Endothelial cell of umbilical vein (primary cell): ENCODE data around the gene PPP2R2D. TPM values are rescaled to one million over a fixed set of nuclear protein-coding genes. Genes with fewer than 3 reads are reported as not detected.

Experiments used
- BruUV-seq: library from RNA; stranded (reverse); fragments of 400-500 nt; replicated peaks from 2 replicates; lab custom pipeline; 2021; lab: Mats Ljungman, UMichigan
- CTCF ChIA-PET: fragments of 300-600, 350-600 bp; sonication (Branson Sonifier 250); formaldehyde crosslinking; loops from one replicate; lab custom pipeline; 2021; ENCODE audit warnings: antibody characterized with exemption, inconsistent platforms; lab: Charles Lee
- POLR2A ChIA-PET: fragments of 300-600, 350-600 bp; sonication (Branson Sonifier 250); formaldehyde crosslinking; loops from one replicate; lab custom pipeline; 2021; ENCODE audit warnings: antibody characterized with exemption, inconsistent platforms; lab: Charles Lee
- DNase-seq: peaks from one replicate; pipeline ENCODE4 v3.0.0-alpha.2; 2011; ENCODE audit warnings: low read depth, low spot score
- FAIRE-seq: peaks from 2 replicates; lab custom pipeline; 2011; peaks lifted over from hg19 to GRCh38; lab: Jason Lieb, UNC
- H2AFZ ChIP-seq: 2 replicates; pipeline ENCODE4 v1.6.0; 2012; ENCODE audit warnings: low read depth, low read length, control low read depth, inconsistent platforms
- H3K27ac ChIP-seq: 2 replicates; pipeline ENCODE4 v1.5.1; 2011; ENCODE audit warnings: low read depth, mild to moderate bottlenecking, control low read depth, low read length, moderate library complexity; ENCODE audit not compliant: insufficient read depth
- H3K27me3 ChIP-seq, 2 experiments: 2 replicates each; pipeline versions ENCODE4 v1.6.0 to v1.6.1; 2011; ENCODE audit warnings: low read length in 2 of 2, mixed read lengths in 1 of 2; ENCODE audit not compliant: control insufficient read depth in 2 of 2, insufficient read depth in 2 of 2
- H3K36me3 ChIP-seq, 2 experiments: 2 replicates in 1 of 2; 3 replicates in 1 of 2; pipeline ENCODE4 v1.5.1; 2011; ENCODE audit warnings: low read length in 2 of 2, mild to moderate bottlenecking in 1 of 2, moderate library complexity in 1 of 2; ENCODE audit not compliant: control insufficient read depth in 2 of 2, insufficient read depth in 2 of 2; ENCODE audit errors: extremely low read depth in 1 of 2
- H3K4me1 ChIP-seq: 3 replicates; pipeline ENCODE4 v1.5.1; 2011; ENCODE audit warnings: mild to moderate bottlenecking, low read length; ENCODE audit not compliant: control insufficient read depth, insufficient read depth; ENCODE audit errors: extremely low read depth
- H3K4me2 ChIP-seq: 2 replicates; pipeline ENCODE4 v1.6.1; 2011; ENCODE audit warnings: low read length, control low read depth, mixed read lengths; ENCODE audit not compliant: insufficient read depth
- H3K4me3 ChIP-seq, 3 experiments: fragments of 200-600 bp in 1 of 3; sonication (generic), shearing (Covaris generic) in 1 of 3; replicated peaks in 1 of 3; 2 replicates each; pipeline ENCODE4 v1.5.1; 2011 to 2016; ENCODE audit warnings: control low read depth in 3 of 3, low read length in 3 of 3, mild to moderate bottlenecking in 2 of 3, inconsistent platforms in 1 of 3, low read depth in 1 of 3, moderate library complexity in 1 of 3; ENCODE audit not compliant: insufficient read depth in 1 of 3
- H3K79me2 ChIP-seq: 2 replicates; pipeline ENCODE4 v1.6.0; 2012; ENCODE audit warnings: low read length, inconsistent platforms; ENCODE audit not compliant: control insufficient read depth, insufficient read depth
- H3K9ac ChIP-seq: replicated peaks from 2 replicates; pipeline ENCODE3; 2011; ENCODE audit warnings: low read length, control low read depth; ENCODE audit not compliant: insufficient read depth; ENCODE audit errors: extremely low read depth
- H3K9me1 ChIP-seq: replicated peaks from 3 replicates; pipeline ENCODE4 v1.6.0; 2011; ENCODE audit warnings: mild to moderate bottlenecking, low read length; ENCODE audit not compliant: control insufficient read depth, insufficient read depth; ENCODE audit errors: extremely low read depth
- H3K9me3 ChIP-seq: replicated peaks from 2 replicates; pipeline ENCODE4 v1.5.1; 2012; ENCODE audit warnings: low read length, inconsistent platforms; ENCODE audit not compliant: control insufficient read depth, insufficient read depth
- H4K20me1 ChIP-seq: replicated peaks from 2 replicates; pipeline ENCODE3; 2011; ENCODE audit warnings: mild to moderate bottlenecking, low read length; ENCODE audit not compliant: control insufficient read depth, insufficient read depth; ENCODE audit errors: extremely low read depth
- CTCF ChIP-seq, 2 donors: IDR thresholded peaks; 1 replicate in 1 of 2; 2 replicates in 1 of 2; pipeline ENCODE4 v1.5.1; 2011; ENCODE audit warnings: low read length in 2 of 2, mild to moderate bottlenecking in 2 of 2, moderate library complexity in 2 of 2, control low read depth in 1 of 2, inconsistent platforms in 1 of 2, low read depth in 1 of 2; ENCODE audit not compliant: insufficient read depth in 1 of 2; ENCODE audit errors: extremely low read depth in 1 of 2
- MAX ChIP-seq: IDR thresholded peaks from 2 replicates; pipeline ENCODE4 v1.6.1; 2011; ENCODE audit not compliant: insufficient read depth, insufficient read length
- dilution Hi-C: fragments of 300-500 bp; cut with MboI; formaldehyde crosslinking; loops from one replicate; pipeline ENCODE4 v1.15.0; 2019; ENCODE audit warnings: low sequenced_read_pairs; ENCODE audit not compliant: extremely low pct_ligation_motif_present
- intact Hi-C: fragments of 100-400 bp; cut with micrococcal nuclease; formaldehyde crosslinking; loops from one replicate; pipeline ENCODE4 v1.10.0; 2022
- polyA plus RNA-seq, 4 experiments: library from polyadenylated mRNA; depleted of rRNA in 3 of 4; stranded (reverse) in 3 of 4; unstranded in 1 of 4; fragments of >200 nt; gene quantifications; 2 replicates each; pipeline versions ENCODE4 v1.2.1 to v1.2.3, GENCODE V29; 2011 to 2012; ENCODE audit warnings: missing spikeins in 1 of 4
- total RNA-seq: library from RNA; stranded (reverse); gene quantifications from 2 replicates; pipeline ENCODE4 v1.2.3, GENCODE V29; 2021

The PPP2R2D gene
- total and polyA plus RNA-seq, 2 donors (not counting 3 experiments of a cell fraction or from before 2014, with no cell fraction given) = 29.9 to 36.3 TPM

DNA sequence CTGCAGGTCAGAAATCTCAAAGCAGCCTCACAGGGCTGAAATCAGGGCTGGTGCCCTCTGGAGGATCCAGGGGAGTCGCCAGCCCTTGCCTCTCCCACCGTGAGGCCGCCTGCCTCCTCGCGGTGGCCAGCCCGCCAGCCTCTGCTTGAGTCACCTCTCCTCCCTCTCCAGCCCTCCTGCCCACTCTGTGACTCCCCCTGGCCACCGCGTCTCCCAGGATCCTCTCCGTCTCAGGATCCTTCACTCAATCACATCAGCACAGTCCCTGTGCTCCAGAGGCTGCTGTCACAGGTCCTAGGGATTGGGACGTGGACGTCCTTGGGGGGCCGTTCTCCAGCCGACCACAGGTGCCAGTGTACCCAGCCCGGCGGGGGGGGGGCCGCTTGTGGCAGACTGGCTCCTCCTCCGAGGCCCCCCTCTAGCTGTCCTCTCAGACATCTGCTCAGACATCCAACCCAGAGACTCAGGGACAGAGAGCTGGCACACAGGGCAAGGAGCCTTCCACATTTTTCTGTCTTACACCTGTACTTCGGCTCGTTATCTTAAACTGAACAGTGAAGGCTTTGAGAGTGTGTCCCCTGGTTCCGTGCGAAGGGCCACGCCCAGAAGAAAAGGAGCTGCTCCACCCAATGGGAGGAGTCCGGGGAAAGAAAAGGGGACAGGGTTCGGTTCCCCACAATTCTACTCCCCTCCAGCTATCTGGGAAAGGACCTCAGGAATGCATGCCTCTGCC lies 9.4 kb upstream of the PPP2R2D start:
- DNase-seq (no peak), FAIRE-seq (no peak)
- Histone ChIP-seq H3K27me3 (peaks cover 9 to 13% of the 10 kb centered on the region in 2 experiments), H3K9ac (no peak overlapping the region), H3K4me2 (no peak overlapping the region), H3K4me3 (no peak overlapping the region), H3K4me1 (no peaks in the 10 kb centered on the region), H3K9me3 (no peaks in the 10 kb centered on the region), H3K79me2 (no peaks in the 10 kb centered on the region), H3K36me3 (no peaks in the 10 kb centered on the region), H3K27ac (no peak overlapping the region), H4K20me1 (no peaks in the 10 kb centered on the region), H2AFZ (no peak overlapping the region), H3K9me1 (no peaks in the 10 kb centered on the region)
- ChIA-PET CTCF (interaction anchor here (1.3 to 6.3 kb wide), 2 partner anchors 130 to 131 kb away, joined by 7 to 384 read pairs; no protein-coding TSS in a partner anchor), POLR2A (no interaction called here)
- TF ChIP-seq MAX (no peak), CTCF (IDR thresholded peaks at IDR 0.05; ENCODE audit: extremely low read depth in 1 of 2, insufficient read depth in 1 of 2, low read depth in 1 of 2, low read length in 2 of 2) (peak in 1 of 2 donors; percentile 16)
- no TSS peak for BruUV-seq
- dilution Hi-C loops = no loop called here
- intact Hi-C loops = no loop called here
